Fibroblast of skin of left biceps (primary cell): ENCODE measurements around the gene TPH2.

ENCODE experiments used
- DNase-seq, 2 experiments: peaks; one replicate each; pipeline ENCODE4 v3.0.0-alpha.2; 2013; ENCODE audit warnings: low read depth in 2 of 2

The TPH2 gene

DNA sequence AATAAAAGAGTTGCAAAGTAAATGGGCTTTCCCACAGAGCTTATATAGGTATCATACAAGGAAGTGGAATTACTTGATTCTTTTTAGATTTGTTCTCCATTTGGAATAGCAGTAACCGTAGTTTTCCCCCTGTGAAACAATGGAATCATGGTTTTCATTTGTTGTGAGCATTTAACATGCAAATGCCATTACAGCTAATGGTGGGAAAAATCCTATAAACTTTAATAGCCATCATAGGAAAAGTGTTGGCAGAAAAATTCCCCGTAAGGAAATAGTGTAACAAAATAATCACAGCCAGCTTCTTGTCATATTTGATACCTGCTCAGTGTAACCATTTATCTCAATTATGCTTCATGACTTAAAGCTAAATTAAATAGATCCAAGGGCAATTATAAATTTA, 95.3 kb downstream of the TPH2 start:
- no peak for DNase-seq

- no peak for DNase-seq
Measured at GRCh38 chr12:72035625-72036024, 97.0 kb downstream of the TPH2 start.

DNA sequence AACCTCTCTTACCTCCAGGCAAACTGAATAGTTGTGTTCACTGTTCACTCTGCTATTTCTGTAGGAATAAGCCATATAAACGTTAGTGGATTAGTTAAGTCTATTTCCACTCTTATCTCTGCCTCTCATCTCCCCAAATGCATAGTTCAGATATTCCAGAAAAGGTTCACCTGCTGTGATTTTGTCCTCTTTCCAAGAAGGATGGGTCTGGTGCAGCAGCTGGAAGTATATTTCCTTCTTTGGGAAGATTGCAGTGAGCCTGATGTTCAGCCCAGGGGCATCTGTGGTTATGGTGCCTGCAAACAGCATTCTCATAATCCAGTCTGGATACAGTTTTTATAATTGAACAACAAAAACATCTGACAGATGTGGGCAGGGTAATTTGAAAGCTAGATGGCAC, 97.7 kb downstream of the TPH2 start:
- DNase-seq: no peak

- DNase-seq: no peak
Measured at GRCh38 chr12:72037006-72037795, 98.6 kb downstream of the TPH2 start.

- DNase-seq: no peak
Measured at GRCh38 chr12:72041811-72042210, 103.2 kb downstream of the TPH2 start.

DNA sequence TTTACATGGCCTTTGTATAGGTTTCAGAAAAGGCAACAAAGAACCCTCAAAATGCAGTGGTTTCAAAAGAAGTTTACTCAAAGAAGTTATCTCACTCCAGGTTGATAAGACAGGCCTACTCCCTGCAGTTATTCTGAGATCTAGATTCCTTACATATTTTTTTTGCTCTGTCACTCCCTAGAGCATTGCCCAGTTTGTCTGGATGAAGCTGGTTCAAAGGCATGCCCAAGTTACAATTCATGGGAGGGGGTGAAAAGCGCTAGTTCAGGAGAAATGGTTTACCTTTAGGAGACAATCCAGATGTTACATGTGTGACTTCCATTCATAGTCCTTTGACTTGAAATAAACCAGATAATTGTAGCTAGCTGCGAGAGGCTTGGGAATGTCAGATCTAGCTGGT, 115.0 kb downstream of the TPH2 start:
- DNase-seq: no peak

- no peak for DNase-seq
Measured at GRCh38 chr12:72054511-72054910, 115.9 kb downstream of the TPH2 start.

DNA sequence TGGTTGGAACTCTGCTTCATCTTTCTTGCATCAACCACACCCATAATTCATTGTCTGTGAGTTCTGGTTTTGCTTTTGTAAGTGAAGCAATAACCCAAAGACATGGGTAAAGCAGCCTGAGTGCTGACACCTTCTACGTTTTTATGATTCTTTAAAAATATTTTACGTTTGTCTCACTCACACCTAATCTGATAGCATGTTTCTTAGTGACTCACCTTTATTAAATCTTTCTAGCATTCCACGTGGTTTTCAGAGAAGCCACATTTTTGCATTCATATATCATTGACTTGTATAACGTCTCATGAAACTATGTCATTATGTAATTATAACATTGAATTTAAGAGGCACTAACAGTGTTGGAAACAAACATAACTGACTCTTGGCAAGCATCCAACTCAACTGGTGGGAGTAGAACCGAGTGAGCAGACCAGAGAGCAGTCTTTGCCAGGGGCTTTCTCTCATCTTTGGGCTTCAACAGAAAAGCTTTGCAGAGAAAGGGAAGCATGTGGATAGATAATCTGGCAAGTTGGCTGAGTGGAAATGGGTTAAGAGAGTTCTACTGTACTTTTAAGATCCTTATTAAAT, 118.8 kb downstream of the TPH2 start:
- DNase-seq: peak; percentile 3 to 13

DNA sequence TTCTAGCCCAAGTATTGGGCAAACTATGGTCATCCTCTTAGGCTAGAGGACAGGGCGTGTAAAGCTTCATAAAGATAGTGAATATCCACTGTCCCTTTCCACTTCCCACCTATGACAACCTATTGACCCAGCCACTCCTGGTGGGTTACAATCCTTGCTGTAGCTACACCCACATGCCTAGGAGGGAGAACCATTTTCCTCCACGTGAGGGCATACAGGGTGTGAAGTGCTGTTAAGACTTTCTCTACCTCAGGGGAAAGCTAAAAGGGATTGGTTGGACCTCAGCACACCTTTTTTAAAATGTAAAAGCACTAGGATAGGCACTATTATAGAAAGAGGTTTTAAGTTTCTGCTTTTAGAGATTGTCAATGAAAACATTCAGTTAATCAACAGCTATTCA, 124.4 kb downstream of the TPH2 start:
- DNase-seq: no peak

GRCh38 chr12:72071030-72071429, 132.4 kb downstream of the TPH2 start:
- no peak for DNase-seq

DNA sequence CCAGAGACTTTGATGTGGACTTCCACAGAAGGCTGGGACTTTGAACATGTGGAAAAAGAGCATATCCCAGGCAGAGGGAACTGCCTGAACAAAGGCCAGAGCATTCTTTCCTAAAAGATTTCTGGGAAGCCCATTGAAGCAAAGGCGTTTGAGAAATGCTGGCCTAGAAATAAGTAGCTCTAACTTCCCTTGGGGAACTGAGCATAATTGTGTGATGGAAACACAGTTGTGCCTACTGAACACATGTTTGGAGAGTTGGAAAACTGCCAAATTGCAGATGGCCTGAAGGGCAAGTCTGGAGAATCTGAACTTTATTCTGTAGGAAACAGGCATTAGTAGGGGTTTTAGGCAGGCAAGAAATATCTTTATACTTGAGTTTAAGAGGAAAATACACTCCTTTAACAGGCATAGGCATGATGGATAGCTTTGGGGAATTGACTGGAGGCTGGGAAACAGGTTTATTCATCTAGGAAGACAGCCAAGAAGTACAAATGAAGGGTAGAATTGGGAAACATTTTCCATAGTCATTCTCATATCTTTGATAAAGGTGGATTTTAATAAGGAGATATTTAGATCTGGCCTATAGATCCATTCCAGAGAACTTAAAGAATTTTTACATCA, 134.1 kb downstream of the TPH2 start:
- no peak for DNase-seq

- no peak for DNase-seq
Measured at GRCh38 chr12:72074065-72074464, 135.4 kb downstream of the TPH2 start.

DNA sequence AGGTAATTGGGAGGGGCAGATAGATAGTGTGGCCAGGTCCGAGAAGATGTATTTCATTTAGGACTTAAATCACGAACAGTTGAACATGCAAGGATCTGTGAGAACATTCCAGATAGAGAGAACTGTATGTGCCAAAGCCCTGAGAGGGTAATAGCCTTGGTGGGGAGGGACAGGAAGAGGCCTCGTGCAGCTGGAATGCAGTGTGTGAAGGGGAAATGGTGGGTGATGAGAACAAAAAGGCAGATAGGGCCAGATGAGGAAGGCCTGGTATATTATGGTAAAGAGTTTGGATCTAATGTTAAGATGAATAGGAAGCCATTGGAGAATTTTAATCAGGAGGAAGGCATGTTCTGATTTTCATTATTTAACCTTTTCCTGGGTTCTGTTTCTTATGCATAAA, 136.3 kb downstream of the TPH2 start:
- no peak for DNase-seq

DNA sequence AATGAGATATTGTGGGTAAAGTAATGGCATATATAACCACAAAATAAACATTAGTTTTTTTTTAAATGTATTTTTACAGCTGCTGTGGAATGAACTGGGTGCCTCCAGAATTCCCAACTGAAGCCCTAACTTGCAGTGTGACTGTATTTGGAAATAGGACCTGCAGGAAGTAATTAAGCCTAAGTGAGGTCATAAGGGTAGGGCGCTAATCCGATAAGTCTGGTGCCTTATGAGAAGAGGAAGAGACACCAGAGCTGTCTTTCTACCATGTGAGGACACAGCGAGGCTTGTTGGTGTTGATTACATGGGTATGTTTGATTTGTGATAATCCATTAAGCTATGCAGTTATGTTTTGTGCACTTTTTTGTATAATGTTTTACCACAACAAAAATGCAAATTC, 136.8 kb downstream of the TPH2 start:
- DNase-seq: no peak

- no peak for DNase-seq
Measured at GRCh38 chr12:72075891-72076557, 137.4 kb downstream of the TPH2 start.

GRCh38 chr12:72076558-72076915, 137.9 kb downstream of the TPH2 start:
- no peak for DNase-seq

GRCh38 chr12:72077111-72077820, 138.6 kb downstream of the TPH2 start:
- DNase-seq: no peak

GRCh38 chr12:72081777-72082176, 143.1 kb downstream of the TPH2 start:
- no peak for DNase-seq
